ENCODE data around the gene SHANK3.

The SHANK3 gene

DNA sequence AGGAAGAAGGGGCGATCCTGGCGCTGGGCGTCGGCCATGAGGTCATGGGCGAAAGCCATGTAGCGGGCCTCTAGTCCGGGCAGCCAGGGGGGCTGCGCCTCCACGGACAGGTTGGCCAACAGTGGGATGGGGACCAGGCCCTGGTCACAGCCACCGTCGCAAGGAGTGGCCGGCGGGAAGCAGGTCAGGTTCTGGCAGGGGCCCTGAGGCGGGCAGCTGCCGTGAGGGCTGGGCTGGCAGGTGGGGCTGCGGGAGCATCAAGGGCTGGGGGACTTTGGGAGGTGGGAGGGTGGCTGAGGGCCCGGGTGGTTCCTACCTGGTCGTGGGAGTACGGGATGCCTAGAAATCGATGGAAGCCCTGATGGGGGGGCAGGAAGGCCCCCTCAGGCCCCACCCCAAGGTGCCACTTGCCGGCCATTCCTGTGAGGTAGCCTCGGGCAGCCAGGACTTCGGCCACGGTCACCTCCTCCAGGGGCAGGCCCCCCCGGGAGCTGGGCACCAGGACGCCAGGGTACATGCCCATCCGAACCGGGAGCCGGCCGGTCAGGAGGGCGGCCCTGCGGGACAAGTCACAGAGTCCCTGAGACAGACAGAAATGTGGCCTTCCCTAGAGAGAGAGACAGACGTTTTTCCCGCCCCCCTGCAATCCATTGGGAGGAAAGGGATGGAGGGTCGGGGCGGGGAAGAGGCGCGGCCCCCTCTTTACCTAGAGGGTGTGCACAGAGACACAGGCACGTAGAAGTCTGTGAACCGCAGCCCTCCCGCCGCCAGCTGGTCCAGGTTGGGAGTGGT lies 45.6 kb upstream of the SHANK3 start:
- H3K4me1 ChIP-seq (ENCODE audit: control insufficient read depth in 1 of 2, insufficient read depth in 1 of 2, low read depth in 1 of 2, low read length in 1 of 2) = peaks cover 37 to 38% of the 10 kb centered on the region in 2 experiments
- peaks cover 29% of the 10 kb centered on the region for H3K36me3 ChIP-seq
- H3K4me3 ChIP-seq (ENCODE audit: low read depth in 1 of 2, low read length in 1 of 2) = peak overlapping the region; percentile 74 to 95
- TF ChIP-seq, protein P1, sequence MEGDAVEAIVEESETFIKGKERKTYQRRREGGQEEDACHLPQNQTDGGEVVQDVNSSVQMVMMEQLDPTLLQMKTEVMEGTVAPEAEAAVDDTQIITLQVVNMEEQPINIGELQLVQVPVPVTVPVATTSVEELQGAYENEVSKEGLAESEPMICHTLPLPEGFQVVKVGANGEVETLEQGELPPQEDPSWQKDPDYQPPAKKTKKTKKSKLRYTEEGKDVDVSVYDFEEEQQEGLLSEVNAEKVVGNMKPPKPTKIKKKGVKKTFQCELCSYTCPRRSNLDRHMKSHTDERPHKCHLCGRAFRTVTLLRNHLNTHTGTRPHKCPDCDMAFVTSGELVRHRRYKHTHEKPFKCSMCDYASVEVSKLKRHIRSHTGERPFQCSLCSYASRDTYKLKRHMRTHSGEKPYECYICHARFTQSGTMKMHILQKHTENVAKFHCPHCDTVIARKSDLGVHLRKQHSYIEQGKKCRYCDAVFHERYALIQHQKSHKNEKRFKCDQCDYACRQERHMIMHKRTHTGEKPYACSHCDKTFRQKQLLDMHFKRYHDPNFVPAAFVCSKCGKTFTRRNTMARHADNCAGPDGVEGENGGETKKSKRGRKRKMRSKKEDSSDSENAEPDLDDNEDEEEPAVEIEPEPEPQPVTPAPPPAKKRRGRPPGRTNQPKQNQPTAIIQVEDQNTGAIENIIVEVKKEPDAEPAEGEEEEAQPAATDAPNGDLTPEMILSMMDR (IDR thresholded peaks at IDR 0.05) = no peak
- H3K27ac ChIP-seq = peak overlapping the region; percentile 88
- H3K27me3 ChIP-seq = no peaks in the 10 kb centered on the region
- no peaks in the 10 kb centered on the region for H3K9me3 ChIP-seq

DNA sequence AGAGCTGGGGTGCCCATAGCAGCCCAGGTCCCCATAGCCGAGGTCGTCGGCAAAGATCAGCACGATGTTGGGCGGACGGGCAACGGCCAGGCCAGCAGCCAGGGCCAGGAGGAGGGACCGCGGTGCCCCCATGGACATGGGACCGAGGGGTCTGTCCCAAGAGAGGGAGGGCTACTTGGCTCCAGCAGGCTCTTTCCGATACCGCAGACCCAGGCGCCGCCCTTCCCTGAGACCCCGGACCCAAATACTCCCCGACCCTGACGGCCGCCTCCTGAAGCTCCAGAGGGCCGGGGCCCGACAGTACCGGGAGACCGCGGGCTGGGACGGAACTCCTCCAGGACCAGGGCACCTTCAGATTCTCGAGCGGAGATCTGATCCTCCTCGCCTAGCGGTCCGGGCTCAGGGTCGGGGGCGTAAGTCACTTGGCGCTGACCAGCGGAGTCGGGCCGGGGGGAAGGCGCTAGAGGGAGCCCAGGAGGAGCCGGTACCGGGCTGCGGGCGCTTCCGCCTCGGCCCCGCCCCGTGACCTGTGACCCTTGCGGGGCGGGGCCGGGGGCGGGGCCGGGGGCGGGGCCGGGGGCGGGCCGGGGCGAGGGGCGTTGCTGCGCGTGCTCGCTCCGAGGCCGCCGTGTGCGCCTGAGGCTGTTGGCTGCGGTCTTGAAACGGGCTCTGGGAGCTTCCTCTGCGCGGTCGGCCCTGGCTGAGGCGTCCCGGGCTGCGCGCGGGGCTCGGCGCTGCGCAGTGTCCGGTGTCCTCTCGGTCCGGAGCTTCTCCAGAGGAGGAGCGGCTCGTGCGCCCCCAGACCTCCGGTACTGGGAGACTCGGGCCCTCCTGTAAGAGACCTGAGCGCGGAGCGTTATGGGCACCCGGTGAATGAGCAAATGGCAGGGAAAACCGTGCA lies 44.7 kb upstream of the SHANK3 start, which contains the start of gene ARSA:
Gene ARSA, minus strand, starts transcription at position 511 of the 901 bp plus-strand sequence. Its CDS starts 373 bp downstream, at position 138.
- TF ChIP-seq, protein P1 (IDR thresholded peaks at IDR 0.05) = peak; percentile 55
- Histone ChIP-seq H3K4me3 (ENCODE audit: low read depth in 1 of 2, low read length in 1 of 2) (peak within 1 kb of the TSS; percentile 74 to 95), H3K4me1 (ENCODE audit: control insufficient read depth in 1 of 2, insufficient read depth in 1 of 2, low read depth in 1 of 2, low read length in 1 of 2) (peaks cover 29% of the 10 kb centered on the region in 2 experiments), H3K9me3 (no peaks in the 10 kb centered on the region), H3K36me3 (peaks cover 29% of the 10 kb centered on the region), H3K27me3 (no peaks in the 10 kb centered on the region), H3K27ac (peak within 1 kb of the TSS; percentile 88)

- peaks cover 29% of the 10 kb centered on the region for H3K36me3 ChIP-seq
- no peaks in the 10 kb centered on the region for H3K9me3 ChIP-seq
- peaks cover 23 to 24% of the 10 kb centered on the region in 2 experiments for H3K4me1 ChIP-seq (ENCODE audit: control insufficient read depth in 1 of 2, insufficient read depth in 1 of 2, low read depth in 1 of 2, low read length in 1 of 2)
- H3K27ac ChIP-seq = peak overlapping the region; percentile 88
- TF ChIP-seq, protein P1 (IDR thresholded peaks at IDR 0.05) = no peak
- peak overlapping the region; percentile 74 to 95 for H3K4me3 ChIP-seq (ENCODE audit: low read depth in 1 of 2, low read length in 1 of 2)
- no peaks in the 10 kb centered on the region for H3K27me3 ChIP-seq
Measured at GRCh38 chr22:50628543-50629134, 44.0 kb upstream of the SHANK3 start.

- Histone ChIP-seq H3K4me3 (ENCODE audit: low read depth in 1 of 2, low read length in 1 of 2) (no peak overlapping the region), H3K27ac (no peak overlapping the region), H3K9me3 (no peaks in the 10 kb centered on the region), H3K27me3 (no peaks in the 10 kb centered on the region), H3K4me1 (ENCODE audit: control insufficient read depth in 1 of 2, insufficient read depth in 1 of 2, low read depth in 1 of 2, low read length in 1 of 2) (peaks cover 23 to 24% of the 10 kb centered on the region in 2 experiments), H3K36me3 (peaks cover 15% of the 10 kb centered on the region)
- TF ChIP-seq, protein P1 (IDR thresholded peaks at IDR 0.05) = no peak
Measured at GRCh38 chr22:50630376-50630775, 42.2 kb upstream of the SHANK3 start.

GRCh38 chr22:50633086-50633485 lies 39.5 kb upstream of the SHANK3 start:
- Histone ChIP-seq H3K9me3 (no peaks in the 10 kb centered on the region), H3K4me1 (ENCODE audit: control insufficient read depth in 1 of 2, insufficient read depth in 1 of 2, low read depth in 1 of 2, low read length in 1 of 2) (peaks cover 9 to 10% of the 10 kb centered on the region in 2 experiments), H3K27ac (no peak overlapping the region), H3K4me3 (ENCODE audit: low read depth in 1 of 2, low read length in 1 of 2) (no peak overlapping the region), H3K27me3 (no peaks in the 10 kb centered on the region), H3K36me3 (no peaks in the 10 kb centered on the region)
- TF ChIP-seq, protein P1 (IDR thresholded peaks at IDR 0.05) = no peak

All from neutrophil (primary cell).